ENCODE data around the gene FEM1A.
A peak's percentile ranks its signal among the peaks of the same experiment; 100 is the strongest.
"Not testable (repeated sequence)": the region's sequence is repeated elsewhere in the genome, so short reads cannot be mapped to it uniquely, and the experiment has no call there.

FEM1A gene

GRCh38 chr19:4791183-4792018 lies at the start of gene FEM1A:
Gene FEM1A, plus strand, starts transcription at chr19:4791734. Its CDS starts 121 bp downstream, at chr19:4791855.
- peak; percentile 99 for DNase-seq

- no peak for DNase-seq
These were observed 48.5 kb upstream of the FEM1A start for GRCh38 chr19:4742723-4743646.

- DNase-seq: no peak
These were observed 46.9 kb upstream of the FEM1A start for GRCh38 chr19:4744451-4745174.

GRCh38 chr19:4745175-4745574 lies 46.4 kb upstream of the FEM1A start:
- DNase-seq: not testable (repeated sequence)

- DNase-seq: no peak
These were observed 45.5 kb upstream of the FEM1A start for GRCh38 chr19:4745986-4746385.

GRCh38 chr19:4748185-4748584 lies 43.3 kb upstream of the FEM1A start:
- DNase-seq: no peak

GRCh38 chr19:4748589-4748988 lies 42.9 kb upstream of the FEM1A start:
- no peak for DNase-seq

- no peak for DNase-seq
These were observed 41.5 kb upstream of the FEM1A start for GRCh38 chr19:4749870-4750590.

- DNase-seq: no peak
These were observed 37.3 kb upstream of the FEM1A start for GRCh38 chr19:4754248-4754647.

- DNase-seq: no peak
These were observed 36.1 kb upstream of the FEM1A start for GRCh38 chr19:4755459-4755858.

GRCh38 chr19:4758082-4758481 lies 33.5 kb upstream of the FEM1A start:
- no peak for DNase-seq

- DNase-seq: no peak
These were observed 32.9 kb upstream of the FEM1A start for GRCh38 chr19:4758659-4759058.

GRCh38 chr19:4759388-4760284 lies 31.9 kb upstream of the FEM1A start:
- peak in 1 of 2 experiments; percentile 17 for DNase-seq

- no peak for DNase-seq
These were observed 31.3 kb upstream of the FEM1A start for GRCh38 chr19:4760285-4760650.

- no peak for DNase-seq
These were observed 28.5 kb upstream of the FEM1A start for GRCh38 chr19:4763021-4763420.

GRCh38 chr19:4764393-4764660 lies 27.2 kb upstream of the FEM1A start:
- no peak for DNase-seq

GRCh38 chr19:4768934-4769777 lies 22.4 kb upstream of the FEM1A start:
- peak in 1 of 2 experiments; percentile 2 for DNase-seq

GRCh38 chr19:4772566-4772965 lies 19.0 kb upstream of the FEM1A start:
- DNase-seq: no peak

- no peak for DNase-seq
These were observed 18.4 kb upstream of the FEM1A start for GRCh38 chr19:4773047-4773640.

- DNase-seq: no peak
These were observed 17.4 kb upstream of the FEM1A start for GRCh38 chr19:4774136-4774535.

All from AML-193 (cell line).